HUES6 (cell line): ENCODE results near the gene ZNF638.

Experiments
- H3K27ac ChIP-seq: 2 replicates; pipeline ENCODE4 v1.7.0; 2013; ENCODE audit warnings: low read depth, mild to moderate bottlenecking, low read length, inconsistent platforms
- H3K27me3 ChIP-seq: 2 replicates; pipeline ENCODE4 v1.6.1; 2013; ENCODE audit warnings: low read length; ENCODE audit not compliant: control insufficient read depth, insufficient read depth
- H3K36me3 ChIP-seq: 2 replicates; pipeline ENCODE4 v1.6.1; 2013; ENCODE audit warnings: low read length; ENCODE audit not compliant: control insufficient read depth, insufficient read depth
- H3K4me1 ChIP-seq: 2 replicates; pipeline ENCODE4 v1.6.1; 2013; ENCODE audit warnings: low read length; ENCODE audit not compliant: control insufficient read depth, insufficient read depth
- H3K4me3 ChIP-seq: 2 replicates; pipeline ENCODE4 v1.5.1; 2013; ENCODE audit warnings: low read depth, low read length
- H3K9ac ChIP-seq: one replicate; pipeline ENCODE4 v1.6.1; 2013; ENCODE audit warnings: mild to moderate bottlenecking, low read length
- H3K9me3 ChIP-seq: 2 replicates; pipeline ENCODE4 v1.6.1; 2013; ENCODE audit warnings: low read depth, low read length; ENCODE audit not compliant: control insufficient read depth, insufficient read depth

The ZNF638 gene

DNA sequence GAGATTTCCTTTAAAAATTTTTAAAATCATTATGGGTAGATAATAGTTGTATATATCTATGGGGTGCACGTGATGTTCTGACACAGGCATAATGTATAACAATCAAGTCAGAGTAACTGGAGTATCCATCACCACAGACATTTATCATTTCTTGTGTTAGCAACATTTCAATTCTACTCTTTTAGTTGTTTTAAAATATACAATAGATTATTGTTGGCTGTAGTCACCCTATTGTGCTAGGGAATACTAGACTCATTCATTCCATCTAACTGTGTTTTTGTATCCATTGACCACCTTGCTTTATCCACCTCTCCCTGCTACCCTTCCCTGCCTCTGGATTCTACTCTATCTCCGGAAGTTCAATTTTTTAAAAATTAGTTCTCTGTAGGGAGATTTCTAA lies 152.8 kb downstream of the ZNF638 start:
- Histone ChIP-seq H3K27ac (no peak overlapping the region), H3K36me3 (no peaks in the 10 kb centered on the region), H3K4me1 (peaks cover 21% of the 10 kb centered on the region), H3K4me3 (no peak overlapping the region), H3K9me3 (no peaks in the 10 kb centered on the region), H3K9ac (no peak overlapping the region), H3K27me3 (no peaks in the 10 kb centered on the region)
